ENCODE measurements around the gene WIPF2.

DNA sequence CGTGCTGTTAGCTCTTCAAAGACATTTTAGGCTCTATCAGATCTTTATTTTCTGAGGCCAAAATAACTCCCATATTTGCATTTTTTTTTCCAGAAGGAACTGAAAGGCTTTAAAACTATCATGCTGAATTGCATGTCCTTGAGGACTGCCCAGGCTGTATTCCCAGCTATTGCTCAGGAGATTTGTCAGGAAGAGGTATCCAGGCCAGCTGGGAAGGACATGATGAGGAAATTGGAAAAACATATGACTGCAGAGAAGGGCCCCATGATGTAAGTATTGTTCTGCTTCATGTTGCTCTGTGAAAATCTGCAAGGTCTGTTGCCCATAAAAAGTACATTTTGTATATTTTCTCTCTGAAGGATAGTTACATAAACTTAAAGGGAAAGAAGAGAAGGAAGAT is 74.3 kb downstream of the WIPF2 start:
- TF ChIP-seq CTCF (IDR thresholded peaks at IDR 0.05) = no peak
- no peak for TF ChIP-seq POLR2A (IDR thresholded peaks at IDR 0.05)
- TF ChIP-seq EP300 (IDR thresholded peaks at IDR 0.05) = peak; percentile 16 to 83

Data from tibial nerve (tissue), 4 donors.